Neuronal stem cell (in vitro differentiated cells): ENCODE measurements around the gene KPNA3.

Experiments
- DNase-seq: peaks from one replicate; pipeline ENCODE4 v3.0.0-alpha.2; 2013; ENCODE audit warnings: low spot score
- H2AFZ ChIP-seq: one replicate; pipeline ENCODE4 v1.6.1; 2013; ENCODE audit warnings: mild to moderate bottlenecking, low read length, inconsistent platforms
- H2AK5ac ChIP-seq: 2 replicates; pipeline ENCODE4 v1.6.1; 2013; ENCODE audit warnings: low read depth, mild to moderate bottlenecking, inconsistent platforms, low read length, moderate library complexity, mixed read lengths
- H2BK120ac ChIP-seq: 2 replicates; pipeline ENCODE4 v1.6.1; 2013; ENCODE audit warnings: low read depth, mild to moderate bottlenecking, inconsistent platforms, low read length, moderate library complexity, mixed read lengths
- H2BK12ac ChIP-seq: one replicate; pipeline ENCODE4 v1.6.1; 2013; ENCODE audit warnings: low read length, inconsistent platforms
- H2BK15ac ChIP-seq: 2 replicates; pipeline ENCODE4 v1.6.1; 2013; ENCODE audit warnings: mild to moderate bottlenecking, low read length, inconsistent platforms, mixed read lengths
- H2BK5ac ChIP-seq: one replicate; pipeline ENCODE4 v1.6.1; 2013; ENCODE audit warnings: inconsistent platforms, mild to moderate bottlenecking, low read length, moderate library complexity
- H3K14ac ChIP-seq: one replicate; pipeline ENCODE4 v1.6.1; 2013; ENCODE audit warnings: low read length, inconsistent platforms
- H3K18ac ChIP-seq: 2 replicates; pipeline ENCODE4 v1.6.1; 2013; ENCODE audit warnings: low read length, inconsistent platforms
- H3K23ac ChIP-seq: 2 replicates; pipeline ENCODE4 v1.6.1; 2013; ENCODE audit warnings: low read depth, mild to moderate bottlenecking, mixed read lengths, low read length, inconsistent platforms; ENCODE audit not compliant: poor library complexity
- H3K27ac ChIP-seq: replicated peaks from 3 replicates; pipeline ENCODE4 v1.5.1; 2013; ENCODE audit warnings: low read length, inconsistent platforms
- H3K27me3 ChIP-seq, 3 experiments: 2 replicates each; pipeline ENCODE4 v1.6.1; 2013; ENCODE audit warnings: low read length in 3 of 3, mild to moderate bottlenecking in 2 of 3, inconsistent platforms in 1 of 3, low read depth in 1 of 3, mixed read lengths in 1 of 3, moderate library complexity in 1 of 3; ENCODE audit not compliant: control insufficient read depth in 3 of 3, insufficient read depth in 3 of 3
- H3K36me3 ChIP-seq, 2 donors: replicated peaks in 1 of 2; 2 replicates each; pipeline ENCODE4 v1.6.1; 2013; ENCODE audit warnings: low read length in 2 of 2; ENCODE audit not compliant: control insufficient read depth in 2 of 2, insufficient read depth in 2 of 2
- H3K4ac ChIP-seq: 2 replicates; pipeline ENCODE4 v1.6.1; 2013; ENCODE audit warnings: inconsistent platforms, mild to moderate bottlenecking, low read length, moderate library complexity
- H3K4me1 ChIP-seq, 2 donors: 1 replicate in 1 of 2; 2 replicates in 1 of 2; pipeline ENCODE4 v1.6.1; 2013; ENCODE audit warnings: low read length in 2 of 2, low read depth in 1 of 2; ENCODE audit not compliant: control insufficient read depth in 2 of 2, insufficient read depth in 1 of 2
- H3K4me2 ChIP-seq: one replicate; pipeline ENCODE4 v1.6.1; 2013; ENCODE audit warnings: mild to moderate bottlenecking, low read length, inconsistent platforms; ENCODE audit not compliant: insufficient read depth, poor library complexity, severe bottlenecking
- H3K4me3 ChIP-seq, 2 donors: 2 replicates each; pipeline ENCODE4 v1.5.1; 2013; ENCODE audit warnings: low read length in 2 of 2, mild to moderate bottlenecking in 2 of 2, inconsistent platforms in 1 of 2, moderate library complexity in 1 of 2
- H3K79me1 ChIP-seq: one replicate; pipeline ENCODE4 v1.6.1; 2013; ENCODE audit warnings: low read depth, mild to moderate bottlenecking, inconsistent platforms, low read length, moderate library complexity
- H3K9ac ChIP-seq: one replicate; pipeline ENCODE4 v1.6.1; 2013; ENCODE audit warnings: mild to moderate bottlenecking, low read depth, low read length, inconsistent platforms; ENCODE audit not compliant: poor library complexity
- H3K9me3 ChIP-seq, 2 donors: replicated peaks in 1 of 2; 2 replicates each; pipeline versions ENCODE3 to v1.6.1; 2013; ENCODE audit warnings: low read length in 2 of 2, mild to moderate bottlenecking in 2 of 2, inconsistent platforms in 1 of 2, low read depth in 1 of 2, mixed read lengths in 1 of 2, moderate library complexity in 1 of 2; ENCODE audit not compliant: control insufficient read depth in 2 of 2, insufficient read depth in 1 of 2
- H4K8ac ChIP-seq: one replicate; pipeline ENCODE4 v1.6.1; 2013; ENCODE audit warnings: low read depth, mild to moderate bottlenecking, inconsistent platforms, low read length, moderate library complexity
- H4K91ac ChIP-seq: one replicate; pipeline ENCODE4 v1.6.1; 2013; ENCODE audit warnings: low read length, low read depth, mild to moderate bottlenecking, inconsistent platforms; ENCODE audit not compliant: poor library complexity
- WGBS, 2 donors: extraction: QIAGEN DNeasy Blood & Tissue Kit; methylation state at CpG; one replicate each; pipeline ENCODE4 v1.1.7; 2013; ENCODE audit warnings: missing lambda C conversion rate in 2 of 2, mixed read lengths in 1 of 2; ENCODE audit not compliant: insufficient read length in 2 of 2, insufficient replicate concordance in 1 of 2; ENCODE audit errors: extremely low coverage in 2 of 2; 5-methylcytosine and 5-hydroxymethylcytosine counted together

KPNA3 gene

DNA sequence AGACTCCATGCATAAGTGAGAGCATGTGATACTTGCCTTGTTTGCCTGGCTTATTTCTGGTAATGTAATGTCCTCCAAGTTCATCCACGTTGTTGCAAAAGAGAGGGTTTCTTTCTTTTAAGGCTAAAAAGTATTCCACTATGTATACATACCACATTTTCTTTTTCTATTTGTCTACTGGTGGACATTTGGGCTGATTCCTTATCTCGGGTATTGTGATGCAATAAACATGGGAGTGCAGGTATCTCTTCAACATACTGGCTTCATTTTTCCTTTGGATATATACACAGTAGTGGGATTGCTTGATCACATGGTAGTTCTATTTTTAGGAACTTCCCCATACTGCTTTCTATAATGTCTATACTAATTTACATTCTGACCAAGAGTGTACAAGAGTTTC lies 51.6 kb downstream of the KPNA3 start:
- Histone ChIP-seq H3K4me1 (no peaks in the 10 kb centered on the region), H3K23ac (no peak overlapping the region), H3K36me3 (peaks cover 0 to 69% of the 10 kb centered on the region in 2 donors), H2BK120ac (no peak overlapping the region), H2BK15ac (no peak overlapping the region), H3K27me3 (no peaks in the 10 kb centered on the region), H2AK5ac (no peak overlapping the region), H3K27ac (no peak overlapping the region), H3K4me3 (no peak overlapping the region), H3K4me2 (no peak overlapping the region), H3K4ac (no peak overlapping the region), H4K91ac (no peak overlapping the region), H2BK5ac (no peak overlapping the region), H3K14ac (no peak overlapping the region), H3K79me1 (no peaks in the 10 kb centered on the region), H2AFZ (no peak overlapping the region), H3K9me3 (no peaks in the 10 kb centered on the region), H2BK12ac (no peak overlapping the region), H3K18ac (no peak overlapping the region), H3K9ac (no peak overlapping the region), H4K8ac (no peak overlapping the region)
- WGBS, 2 donors: no CpG with 5 or more reads among the region's 2 CpGs
- DNase-seq: no peak

DNA sequence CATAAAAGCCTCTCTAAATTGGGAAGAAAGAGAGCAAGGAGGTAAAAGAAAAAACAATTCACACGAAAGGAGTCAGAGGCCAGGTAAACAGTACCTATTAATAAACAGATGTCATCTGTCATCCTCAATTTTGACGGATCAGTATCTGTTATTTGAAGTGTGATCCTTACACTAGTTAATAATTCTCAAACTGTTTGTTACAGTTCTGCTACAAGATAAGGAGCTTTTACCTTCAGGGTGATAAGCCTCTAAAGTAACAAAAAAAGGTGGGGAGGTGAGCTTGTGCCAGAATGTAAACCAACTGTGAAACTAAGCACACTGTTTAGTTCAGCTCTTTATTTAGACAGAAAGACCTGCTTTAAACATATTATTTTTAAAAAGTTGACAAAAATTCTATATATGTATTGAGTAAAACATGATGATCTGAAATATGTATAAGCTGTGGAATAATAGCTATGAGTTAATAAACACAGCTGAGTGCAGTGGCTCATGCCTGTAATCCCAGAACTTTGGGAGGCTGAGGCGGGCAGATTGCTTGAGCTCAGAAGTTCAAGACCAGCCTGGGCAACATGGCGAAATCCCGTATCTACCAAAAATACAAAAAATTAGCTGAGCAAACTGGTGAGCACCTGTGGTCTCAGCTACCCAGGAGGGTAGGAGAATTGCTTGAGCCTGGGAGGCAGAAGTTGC lies 52.8 kb downstream of the KPNA3 start:
- H2AFZ ChIP-seq: no peak overlapping the region
- H3K4me3 ChIP-seq: no peak overlapping the region
- H2BK15ac ChIP-seq: no peak overlapping the region
- no peaks in the 10 kb centered on the region for H3K79me1 ChIP-seq
- no peak overlapping the region for H3K14ac ChIP-seq
- H3K9ac ChIP-seq: no peak overlapping the region
- H3K4me2 ChIP-seq: no peak overlapping the region
- no CpG with 5 or more reads among the region's 5 CpGs for WGBS, 2 donors
- no peaks in the 10 kb centered on the region for H3K4me1 ChIP-seq
- no peaks in the 10 kb centered on the region for H3K9me3 ChIP-seq
- no peak overlapping the region for H2BK12ac ChIP-seq
- H3K23ac ChIP-seq: no peak overlapping the region
- H2BK120ac ChIP-seq: no peak overlapping the region
- H4K91ac ChIP-seq: no peak overlapping the region
- H3K18ac ChIP-seq: no peak overlapping the region
- no peak overlapping the region for H2AK5ac ChIP-seq
- H3K27me3 ChIP-seq: no peaks in the 10 kb centered on the region
- H3K27ac ChIP-seq: no peak overlapping the region
- no peak overlapping the region for H2BK5ac ChIP-seq
- peaks cover 0 to 56% of the 10 kb centered on the region in 2 donors for H3K36me3 ChIP-seq
- no peak overlapping the region for H3K4ac ChIP-seq
- H4K8ac ChIP-seq: no peak overlapping the region
- no peak for DNase-seq

DNA sequence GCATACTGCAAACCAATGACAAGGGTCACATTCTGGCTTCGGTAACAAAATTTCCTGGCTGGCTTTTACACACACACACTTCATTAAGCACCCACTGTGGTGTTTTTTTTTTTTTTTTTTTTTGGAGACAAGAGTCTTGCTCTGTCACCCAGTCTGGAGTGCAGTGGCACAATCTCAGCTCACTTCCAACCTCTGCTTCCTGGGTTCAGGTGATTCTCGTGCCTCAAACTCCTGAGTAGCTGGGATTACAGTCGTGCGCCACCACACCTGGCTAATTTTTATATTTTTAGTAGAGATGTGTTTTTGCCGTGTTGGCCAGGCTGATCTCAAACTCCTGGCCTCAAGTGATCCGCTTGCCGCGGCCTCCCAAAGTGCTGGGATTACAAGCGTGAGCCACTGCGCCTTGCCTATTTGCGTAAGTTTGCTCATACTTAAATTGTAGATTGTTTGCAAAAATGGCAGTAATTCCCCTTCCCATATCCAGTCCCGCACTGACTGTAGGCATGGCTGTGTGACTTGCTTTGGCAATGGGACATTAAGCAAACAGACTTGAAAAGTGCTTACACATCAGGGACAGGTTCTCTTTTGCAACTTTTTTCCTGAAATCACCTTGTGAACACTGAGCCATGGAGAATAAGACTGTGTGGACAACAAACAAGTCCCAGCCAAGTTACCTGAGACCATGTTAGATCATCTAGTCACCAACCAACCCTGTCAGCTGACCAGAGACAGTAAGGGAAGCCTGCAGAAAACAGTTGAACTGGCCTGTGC lies 59.1 kb downstream of the KPNA3 start:
- Histone ChIP-seq H4K8ac (no peak overlapping the region), H3K18ac (no peak overlapping the region)

DNA sequence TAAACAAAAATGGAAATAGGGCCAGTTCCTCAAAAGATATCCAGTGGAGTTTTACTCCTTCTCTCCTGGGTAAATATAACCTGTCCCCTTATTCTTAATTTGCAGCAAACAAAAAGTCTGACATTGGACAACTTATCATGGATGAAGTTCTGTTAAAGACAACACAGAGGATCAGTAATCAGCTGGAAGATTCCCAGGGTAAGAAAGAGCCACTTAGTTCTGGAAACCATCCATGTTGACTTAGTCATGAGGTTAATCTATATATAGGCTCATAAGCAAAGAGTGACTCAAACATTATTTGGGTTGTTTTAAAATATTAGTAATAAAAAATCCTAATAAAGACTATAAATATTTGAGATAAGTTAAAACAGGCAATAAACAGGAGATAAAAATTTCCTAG lies 60.7 kb downstream of the KPNA3 start:
- H2BK12ac ChIP-seq: no peak overlapping the region
- no peak for DNase-seq

More for the DNA sequence above, 59.1 kb downstream of the KPNA3 start:
- no peak for DNase-seq
- no peak overlapping the region for H2AK5ac ChIP-seq
- H3K27me3 ChIP-seq: no peaks in the 10 kb centered on the region
- no peak overlapping the region for H2AFZ ChIP-seq
- H3K9ac ChIP-seq: no peak overlapping the region
- H2BK15ac ChIP-seq: no peak overlapping the region
- H2BK120ac ChIP-seq: no peak overlapping the region
- no peak overlapping the region for H2BK12ac ChIP-seq
- no peak overlapping the region for H3K23ac ChIP-seq
- H2BK5ac ChIP-seq: no peak overlapping the region
- no peaks in the 10 kb centered on the region for H3K9me3 ChIP-seq
- no peak overlapping the region for H3K4me2 ChIP-seq
- no peak overlapping the region for H3K14ac ChIP-seq
- no peaks in the 10 kb centered on the region for H3K79me1 ChIP-seq
- H3K36me3 ChIP-seq: peaks cover 0 to 40% of the 10 kb centered on the region in 2 donors
- no peak overlapping the region for H3K4ac ChIP-seq
- no CpG with 5 or more reads among the region's 12 CpGs for WGBS, 2 donors
- no peak overlapping the region for H3K4me3 ChIP-seq
- no peaks in the 10 kb centered on the region for H3K4me1 ChIP-seq
- H4K91ac ChIP-seq: no peak overlapping the region
- no peak overlapping the region for H3K27ac ChIP-seq

More for the DNA sequence above, 60.7 kb downstream of the KPNA3 start:
- Histone ChIP-seq H2AK5ac (no peak overlapping the region), H3K14ac (no peak overlapping the region), H3K79me1 (no peaks in the 10 kb centered on the region), H3K4me2 (no peak overlapping the region), H3K18ac (no peak overlapping the region), H2AFZ (no peak overlapping the region), H3K9me3 (no peaks in the 10 kb centered on the region), H4K91ac (no peak overlapping the region), H3K27me3 (no peaks in the 10 kb centered on the region), H3K4me1 (no peaks in the 10 kb centered on the region), H3K4me3 (no peak overlapping the region), H3K27ac (no peak overlapping the region), H2BK15ac (no peak overlapping the region), H4K8ac (no peak overlapping the region), H3K9ac (no peak overlapping the region), H3K23ac (no peak overlapping the region), H3K4ac (no peak overlapping the region), H3K36me3 (peaks cover 0 to 45% of the 10 kb centered on the region in 2 donors), H2BK120ac (no peak overlapping the region), H2BK5ac (no peak overlapping the region)
